Hippocampal formation (tissue), 2 donors: Measurements from ENCODE around the gene ADAMTS5.

ENCODE experiments used
- DNase-seq, 2 donors: peaks; one replicate each; lab custom pipeline; 2025; lab: John Stamatoyannopoulos, UW

Gene ADAMTS5

DNA sequence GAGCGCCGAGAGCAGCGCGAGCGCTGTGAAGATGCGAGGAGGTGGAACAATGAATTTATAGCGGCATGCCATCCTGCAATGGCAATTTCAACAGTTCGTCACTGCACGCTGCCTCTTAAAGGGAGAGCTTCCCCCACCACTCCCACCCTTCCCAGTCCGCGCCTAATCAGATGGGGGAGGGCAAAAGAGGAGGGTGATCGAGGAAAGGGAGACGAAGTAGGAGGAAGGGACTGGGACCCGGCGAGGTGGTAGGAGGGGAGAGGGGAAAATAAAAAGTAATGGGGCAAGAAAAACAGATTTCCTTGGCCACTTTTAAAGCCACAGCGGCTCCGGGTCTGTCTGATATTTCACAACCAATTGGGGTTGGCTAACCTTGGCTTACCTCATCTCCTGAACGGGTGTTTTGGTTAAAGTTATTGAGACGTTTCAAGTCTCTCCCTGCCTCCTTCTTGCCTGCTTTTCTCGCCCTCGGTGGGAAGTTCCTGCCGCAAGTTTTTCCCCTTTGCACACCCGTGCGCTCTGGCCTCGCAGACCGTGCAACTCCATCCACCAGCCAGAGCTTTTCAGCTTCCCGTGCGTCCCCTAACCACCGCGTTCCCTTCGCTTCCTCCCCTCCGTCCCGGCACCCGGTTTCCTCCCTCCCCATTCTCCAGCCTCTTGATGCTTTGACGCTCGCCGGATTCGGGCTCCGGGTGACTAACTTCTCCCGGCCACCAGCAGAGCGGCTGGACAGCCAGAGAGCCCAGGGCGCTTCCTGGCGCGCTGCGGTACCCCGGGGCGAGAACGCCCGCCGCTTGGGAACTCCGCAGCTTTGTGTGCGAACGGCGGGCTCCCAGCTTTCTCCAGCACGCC is at the start of gene ADAMTS5:
TSS of gene ADAMTS5 (minus strand) at position 27 of the 852 bp plus-strand sequence. CDS start 697 bp downstream, outside the sequence.
- no peak for DNase-seq

DNA sequence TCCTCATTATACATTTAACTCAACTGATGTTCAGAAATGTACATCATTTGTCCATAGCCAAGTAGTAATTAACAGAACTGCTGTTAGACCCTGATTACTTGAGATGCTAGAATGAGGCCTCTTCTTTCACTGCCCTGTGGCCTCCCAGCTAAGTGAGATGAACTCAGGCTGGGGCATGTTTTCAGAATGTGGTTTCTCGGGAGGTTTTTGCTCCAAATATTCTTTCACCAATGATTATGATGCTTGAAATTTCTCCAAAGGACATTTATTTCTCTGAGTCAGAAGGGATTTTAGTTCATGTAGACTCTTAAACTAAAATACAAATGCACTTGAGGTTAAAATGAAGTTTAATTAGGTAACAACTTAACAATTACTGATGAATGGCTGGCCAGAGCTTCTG is 34.6 kb upstream of the ADAMTS5 start:
- no peak for DNase-seq

DNA sequence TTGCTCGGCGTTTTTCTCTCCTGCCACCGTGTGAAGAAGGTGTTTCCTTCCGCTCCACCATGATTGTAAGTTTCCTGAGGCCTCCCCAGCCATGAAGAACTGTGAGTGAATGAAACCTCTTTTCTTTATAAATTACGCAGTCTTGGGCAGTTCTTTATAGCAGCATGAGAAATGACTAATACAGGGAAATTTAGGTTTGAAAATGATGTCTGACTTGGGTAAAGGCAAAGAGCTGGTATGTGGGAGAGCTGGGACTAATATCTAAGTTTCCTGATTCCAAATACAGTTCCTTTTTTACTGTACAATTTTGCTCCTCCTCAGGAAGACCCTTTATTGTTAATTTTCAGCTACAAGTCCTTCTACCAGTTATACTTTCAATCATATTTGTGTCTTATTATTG is 16.7 kb upstream of the ADAMTS5 start:
- DNase-seq = no peak

DNA sequence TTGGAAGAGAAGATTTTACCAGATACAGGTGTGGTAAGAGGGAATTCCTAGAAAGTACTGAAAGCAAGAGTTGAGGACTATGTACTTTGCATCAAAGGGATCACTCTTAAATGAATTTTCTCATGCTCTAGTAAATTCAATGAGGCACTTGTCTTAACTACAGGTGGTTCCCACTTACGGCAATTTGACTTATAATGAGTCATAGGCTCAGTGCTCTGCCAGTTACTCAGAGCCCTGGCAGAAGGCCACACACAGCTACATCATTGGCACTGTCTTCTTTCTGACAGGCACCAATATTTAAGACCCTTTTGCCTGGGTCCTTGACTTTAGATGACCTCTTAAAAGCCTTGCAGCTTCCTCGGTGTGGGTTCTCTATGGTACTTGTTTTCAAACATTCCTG is 15.9 kb upstream of the ADAMTS5 start:
- DNase-seq = no peak

DNA sequence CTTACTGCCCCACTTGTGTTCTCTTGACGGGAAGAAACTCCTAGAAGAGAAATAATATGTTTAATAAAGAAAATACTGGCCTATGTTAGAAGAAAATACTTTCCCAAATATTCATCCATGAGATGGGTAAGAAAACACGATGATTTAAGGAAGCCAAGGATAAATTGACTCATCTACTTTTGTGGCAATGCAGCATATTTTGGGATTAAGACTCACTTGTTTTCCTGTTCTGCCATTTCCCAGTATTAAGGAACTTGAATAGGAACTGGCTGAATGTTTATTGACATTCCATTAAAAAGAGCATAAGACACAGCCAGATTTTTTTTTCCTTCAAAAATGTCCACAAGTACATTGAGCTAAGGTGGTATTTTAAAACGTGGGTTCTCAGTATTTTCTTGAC is 10.9 kb upstream of the ADAMTS5 start:
- no peak for DNase-seq

DNA sequence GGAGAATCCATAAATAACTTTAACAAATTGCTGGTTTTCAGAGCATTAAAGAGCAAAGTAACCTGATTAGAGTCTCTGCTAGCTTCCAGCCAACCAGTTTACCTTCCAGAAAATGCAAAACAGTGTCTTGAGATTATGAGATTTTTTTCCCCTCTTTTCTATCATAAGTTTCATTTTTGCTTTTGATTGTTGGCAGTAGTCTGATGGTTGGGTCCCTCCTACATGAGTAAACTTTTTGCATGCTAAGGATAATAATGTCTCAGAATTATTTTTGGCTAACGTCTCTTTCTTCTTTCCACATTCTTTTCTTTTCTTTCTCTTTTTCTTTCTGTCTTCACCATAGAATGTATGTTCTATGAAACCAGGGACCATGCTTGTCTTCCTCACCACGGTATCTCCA is 6.3 kb upstream of the ADAMTS5 start:
- DNase-seq = no peak

DNA sequence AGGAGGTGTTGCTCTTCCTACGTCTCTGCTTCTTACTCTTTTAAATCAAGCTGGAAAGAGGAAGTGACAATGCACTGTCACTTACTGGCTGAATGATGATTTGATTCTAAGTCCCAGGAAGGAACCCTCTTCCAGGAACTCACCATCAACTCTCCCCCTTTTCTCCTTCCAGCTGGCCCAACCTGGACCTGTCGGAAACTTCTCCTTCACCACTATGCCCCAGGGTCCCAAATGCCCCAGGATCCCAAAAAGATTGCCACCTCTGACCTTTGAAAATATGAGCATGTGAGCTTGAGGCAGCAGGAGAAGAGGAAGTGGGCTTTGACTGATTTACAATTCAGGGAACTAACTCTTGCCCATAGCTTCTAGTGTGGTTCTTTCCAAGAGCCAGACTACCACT is 5.3 kb upstream of the ADAMTS5 start:
- DNase-seq = no peak

DNA sequence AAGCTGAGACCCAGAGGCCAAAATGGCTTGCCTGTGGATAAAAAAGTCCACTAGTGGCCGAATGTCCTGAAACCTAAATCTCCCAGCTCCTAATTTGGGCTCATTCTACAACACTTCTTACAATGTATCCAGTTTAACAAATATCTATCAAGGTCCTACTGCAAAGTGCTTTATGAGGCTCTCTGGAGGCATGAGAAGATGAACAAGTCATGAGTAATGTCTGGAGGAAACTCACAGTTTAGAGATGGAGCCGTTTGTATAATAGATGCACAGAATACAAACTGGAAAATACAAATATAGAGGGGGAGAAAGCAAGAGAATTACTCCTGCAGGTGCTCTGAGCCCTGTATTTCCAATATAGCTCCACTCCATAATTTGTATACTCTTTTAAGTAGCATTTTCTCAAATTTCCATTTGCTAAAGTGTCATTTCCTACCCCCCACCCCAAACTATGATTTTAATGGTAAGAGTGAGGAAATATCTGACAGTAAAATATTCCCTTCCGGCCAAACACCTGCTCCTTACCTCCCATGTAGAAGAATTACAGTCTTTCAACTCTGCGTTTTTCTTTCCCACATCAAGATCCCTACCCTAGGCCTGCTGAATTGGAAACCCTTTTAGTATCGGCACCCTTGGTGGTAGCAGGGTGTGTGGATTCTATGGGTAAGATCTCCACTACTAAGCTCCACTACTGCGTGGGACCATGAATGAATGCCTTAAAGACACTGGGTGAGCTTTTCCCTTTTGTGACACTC is 3.3 kb upstream of the ADAMTS5 start:
- DNase-seq = no peak

DNA sequence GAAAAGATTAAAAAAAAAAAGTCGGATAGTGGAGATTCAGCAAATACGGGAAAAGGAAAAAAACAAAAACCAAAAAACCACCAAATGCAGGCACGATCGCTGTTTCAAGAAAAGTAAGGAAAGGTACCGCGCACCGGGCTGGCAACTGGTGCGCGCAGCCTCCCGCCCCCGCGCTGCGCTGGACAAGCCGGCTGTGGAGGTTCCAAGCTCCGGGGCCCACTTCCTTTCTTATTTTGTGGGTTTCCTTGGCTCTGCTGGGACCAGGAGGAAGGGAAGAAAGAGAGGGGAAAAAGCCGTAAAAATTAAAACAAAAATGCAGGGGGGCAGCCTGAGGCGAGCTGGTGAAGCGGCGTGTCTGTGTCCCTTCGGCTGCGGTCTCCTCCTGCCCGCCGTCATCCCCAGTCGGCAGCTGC is 233 bp downstream of the ADAMTS5 start:
- DNase-seq = no peak

DNA sequence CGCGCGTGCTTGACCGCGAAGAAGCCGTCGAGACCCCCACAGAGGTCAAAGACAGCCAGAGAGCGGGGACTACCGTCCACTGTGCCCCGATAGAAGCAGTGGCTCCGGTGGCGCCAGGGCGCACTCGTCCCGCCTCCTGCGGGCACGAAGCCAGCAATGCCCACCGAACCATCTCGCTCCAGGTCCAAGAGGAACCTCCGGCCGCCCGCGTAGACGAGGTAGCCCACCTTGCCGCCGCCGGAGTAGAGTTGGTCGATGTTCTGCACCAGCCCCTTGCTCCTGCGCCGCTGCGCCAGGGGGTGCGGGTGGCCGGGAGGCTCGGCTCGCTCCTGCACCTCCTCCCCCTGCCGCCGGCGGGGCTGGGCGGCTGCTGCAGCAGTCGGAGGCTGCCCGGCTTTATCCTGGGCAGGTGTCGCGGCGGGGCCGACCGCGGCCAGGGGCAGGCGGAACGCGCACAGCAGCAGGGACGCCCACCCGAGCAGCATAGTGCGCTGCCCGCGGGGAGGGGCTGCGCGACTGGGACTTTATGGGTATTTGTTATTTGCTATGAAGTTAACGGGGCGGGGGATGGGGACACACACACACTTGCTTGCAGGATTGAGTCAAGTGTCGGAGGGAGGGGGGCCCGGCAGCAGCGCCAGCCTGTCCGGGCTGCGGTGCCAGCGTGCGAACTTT is 844 bp downstream of the ADAMTS5 start:
- DNase-seq = no peak

DNA sequence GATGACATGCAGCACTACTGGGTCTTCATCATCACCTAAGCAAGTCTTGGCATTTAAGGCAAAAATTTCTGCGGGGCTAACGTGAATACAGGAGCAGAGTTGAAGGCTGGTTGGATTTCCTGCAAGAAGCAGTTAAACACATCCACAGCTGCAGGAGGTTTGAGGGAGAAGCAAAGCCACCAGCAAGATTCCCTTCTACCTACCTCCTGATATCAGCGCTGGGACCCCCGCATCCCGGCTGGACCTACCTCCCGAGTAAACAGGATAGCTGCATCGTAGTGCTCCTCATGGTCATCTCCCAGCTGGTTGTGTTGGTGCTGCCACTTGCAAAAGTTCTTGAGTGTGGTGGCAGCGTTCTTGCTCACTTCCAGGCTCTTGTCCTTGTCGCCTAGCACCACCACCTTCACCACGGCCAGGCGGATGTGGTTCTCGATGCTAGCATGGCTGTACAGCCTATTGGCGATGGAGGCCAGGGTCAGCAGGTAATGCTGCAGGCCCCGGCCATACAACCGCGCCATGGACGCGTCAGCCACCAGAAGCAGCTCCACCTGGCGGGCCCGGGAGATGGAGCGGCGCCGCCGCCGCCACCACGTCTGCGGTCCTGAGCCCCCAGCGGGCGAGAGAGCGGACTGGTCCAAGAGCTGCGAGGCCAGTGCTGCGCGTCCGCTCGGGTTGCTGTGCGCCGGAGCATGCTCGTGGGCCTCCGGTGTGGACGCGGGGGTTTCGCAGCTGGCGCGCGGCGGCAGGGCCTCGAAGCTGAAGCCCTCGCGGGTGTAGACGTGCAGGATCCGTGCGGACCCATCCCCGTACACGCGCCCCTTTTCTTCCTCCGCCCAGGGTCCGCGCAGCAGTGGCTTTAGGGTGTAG is 1.6 kb downstream of the ADAMTS5 start:
- DNase-seq = no peak

DNA sequence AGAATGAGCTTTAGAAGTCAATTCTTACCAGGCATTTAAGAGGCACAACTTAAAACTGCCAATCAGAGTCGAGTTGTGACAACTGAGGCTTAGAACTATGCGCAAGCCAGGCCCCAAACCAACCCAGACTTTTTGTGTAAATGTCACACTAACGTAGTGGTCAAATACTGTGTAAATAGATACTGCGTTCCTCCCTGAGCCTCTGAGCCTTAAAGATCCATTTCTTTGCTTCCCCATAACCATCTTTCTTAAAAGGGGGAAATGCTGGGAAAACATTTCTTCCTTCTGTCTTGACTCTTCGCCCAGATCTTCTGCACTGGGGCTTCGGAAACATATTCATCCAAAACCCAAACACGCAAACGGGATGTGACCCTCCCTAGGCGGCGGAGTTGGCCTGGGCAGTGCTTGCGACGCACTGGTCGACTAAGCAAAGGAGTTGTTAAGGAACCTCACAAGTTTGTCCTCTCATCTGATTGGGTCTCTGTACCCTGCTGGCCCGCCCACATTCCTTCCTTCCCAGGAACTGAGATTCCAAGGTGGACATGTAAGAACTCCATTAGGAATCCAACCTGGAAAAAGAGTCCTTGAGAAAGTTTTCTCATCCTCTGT is 2.6 kb downstream of the ADAMTS5 start:
- DNase-seq = no peak

DNA sequence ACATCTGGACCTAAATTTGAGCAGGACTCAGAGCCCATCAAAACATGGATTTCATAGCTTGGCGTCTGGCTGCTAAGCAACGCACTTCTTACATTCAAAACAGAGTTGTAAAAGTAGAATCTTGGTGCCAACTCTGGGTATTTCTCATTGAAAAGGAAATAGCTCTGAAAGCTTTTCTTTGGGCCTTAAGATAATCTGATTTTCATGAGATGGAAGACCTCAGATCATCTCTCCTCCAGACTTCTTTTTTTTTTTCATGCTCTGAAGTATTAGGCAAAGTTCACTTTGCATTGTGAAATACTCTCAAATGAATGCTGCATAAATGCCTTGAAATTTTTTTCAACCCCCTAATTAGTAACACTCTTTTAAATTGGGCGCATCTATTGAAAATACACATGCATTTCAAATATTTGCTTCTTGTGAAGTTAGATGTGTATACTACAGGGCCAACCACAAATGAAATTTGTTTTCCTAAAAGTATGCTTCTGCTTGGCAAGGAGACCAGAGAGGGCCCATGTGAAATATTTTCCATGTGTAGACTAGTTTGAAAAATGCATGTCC is 4.2 kb downstream of the ADAMTS5 start:
- DNase-seq = no peak

DNA sequence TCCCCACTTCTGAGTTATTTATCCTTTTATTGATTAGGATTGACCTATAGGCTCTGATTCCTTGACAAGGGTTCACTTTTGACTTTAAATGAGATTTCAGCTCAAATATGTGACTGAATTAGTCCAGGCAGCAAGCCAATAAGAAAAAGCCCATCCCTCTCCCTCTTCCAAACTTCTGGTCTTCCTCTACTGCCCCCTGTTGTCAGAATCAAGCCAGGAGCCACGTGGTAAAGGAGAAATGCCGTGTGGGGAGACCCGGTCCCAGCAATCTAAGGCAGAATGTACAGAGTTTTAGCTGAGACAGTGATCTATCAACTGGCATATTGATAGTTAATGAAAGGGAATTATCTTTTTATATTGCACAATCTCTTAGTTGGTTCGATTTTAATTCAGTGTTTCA is 5.2 kb downstream of the ADAMTS5 start:
- no peak for DNase-seq

DNA sequence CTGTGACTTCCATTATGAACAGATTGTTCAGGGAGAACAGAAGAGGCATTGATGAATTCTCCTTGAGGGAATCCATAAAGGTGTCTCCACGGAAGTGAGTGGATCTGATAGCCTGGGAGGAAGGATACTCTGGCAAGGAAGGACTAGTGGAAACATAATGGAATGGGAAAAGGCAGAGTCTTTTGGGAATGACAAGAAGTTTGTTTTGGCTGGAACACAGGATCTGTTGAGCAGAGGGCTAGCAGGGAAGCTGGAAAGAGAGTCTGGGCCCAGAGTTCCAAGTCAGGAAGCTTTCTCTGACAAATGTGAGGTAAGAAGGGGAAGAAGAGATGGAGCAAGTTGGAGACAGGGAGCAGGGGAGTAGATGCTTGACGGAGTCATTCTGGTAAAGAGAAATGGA is 8.1 kb downstream of the ADAMTS5 start:
- DNase-seq = no peak

DNA sequence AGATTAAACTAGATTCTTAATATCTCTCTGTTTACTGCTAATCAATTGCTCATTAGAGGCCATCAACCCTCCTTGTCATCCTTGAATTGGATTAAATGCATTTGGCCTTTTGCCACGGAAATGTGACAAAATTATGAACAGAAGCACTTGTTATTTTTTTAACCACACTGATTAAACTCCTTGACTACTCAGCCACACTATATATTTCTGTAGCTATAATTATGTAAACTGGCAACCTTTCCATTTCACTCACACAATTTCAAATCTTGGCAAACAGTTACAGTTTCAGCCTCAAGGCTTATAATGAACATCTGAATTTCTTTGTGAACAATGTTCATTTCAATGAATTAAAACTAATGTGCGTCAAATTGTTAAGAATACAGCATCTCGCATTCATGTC is 10.1 kb downstream of the ADAMTS5 start:
- DNase-seq = no peak

DNA sequence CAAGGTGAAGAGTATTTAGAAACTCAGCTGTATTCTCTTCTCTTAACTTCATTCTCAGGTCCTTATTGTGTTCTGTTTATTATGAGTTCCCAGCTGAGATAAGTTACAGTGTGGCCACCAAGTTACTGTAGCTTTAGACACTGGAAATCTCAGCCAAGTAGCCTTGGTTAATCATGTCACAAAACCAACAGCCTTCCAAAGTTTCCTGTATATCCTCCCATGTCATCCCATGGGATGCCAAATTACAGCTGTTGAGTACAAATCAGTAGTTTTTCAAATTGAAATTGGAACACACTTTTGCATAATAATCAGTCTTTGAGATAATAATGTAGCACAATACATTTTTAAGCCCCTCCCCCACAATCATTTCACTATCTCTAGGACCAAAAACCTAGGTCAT is 10.7 kb downstream of the ADAMTS5 start:
- no peak for DNase-seq

DNA sequence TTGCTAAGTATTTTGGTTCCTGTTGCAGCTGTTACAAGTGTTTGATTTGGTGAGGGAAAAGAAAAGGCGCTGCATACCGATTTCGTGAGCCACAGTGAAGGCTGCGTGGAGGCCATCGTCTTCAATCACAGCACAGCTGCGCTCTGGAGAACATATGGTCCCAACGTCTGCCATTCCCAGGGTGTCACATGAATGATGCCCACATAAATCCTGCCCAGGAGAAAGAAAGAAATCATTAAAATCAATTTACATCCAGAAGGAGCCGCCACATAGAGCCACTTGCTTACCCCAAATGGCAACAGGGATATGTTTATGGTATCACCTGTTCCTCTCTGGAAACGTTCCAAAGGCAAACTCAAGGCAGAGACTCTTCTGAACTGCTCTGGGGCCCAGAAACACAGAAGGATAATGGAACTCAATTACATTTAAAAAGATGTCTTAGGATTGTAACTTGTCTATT is 12.2 kb downstream of the ADAMTS5 start:
- DNase-seq = no peak

DNA sequence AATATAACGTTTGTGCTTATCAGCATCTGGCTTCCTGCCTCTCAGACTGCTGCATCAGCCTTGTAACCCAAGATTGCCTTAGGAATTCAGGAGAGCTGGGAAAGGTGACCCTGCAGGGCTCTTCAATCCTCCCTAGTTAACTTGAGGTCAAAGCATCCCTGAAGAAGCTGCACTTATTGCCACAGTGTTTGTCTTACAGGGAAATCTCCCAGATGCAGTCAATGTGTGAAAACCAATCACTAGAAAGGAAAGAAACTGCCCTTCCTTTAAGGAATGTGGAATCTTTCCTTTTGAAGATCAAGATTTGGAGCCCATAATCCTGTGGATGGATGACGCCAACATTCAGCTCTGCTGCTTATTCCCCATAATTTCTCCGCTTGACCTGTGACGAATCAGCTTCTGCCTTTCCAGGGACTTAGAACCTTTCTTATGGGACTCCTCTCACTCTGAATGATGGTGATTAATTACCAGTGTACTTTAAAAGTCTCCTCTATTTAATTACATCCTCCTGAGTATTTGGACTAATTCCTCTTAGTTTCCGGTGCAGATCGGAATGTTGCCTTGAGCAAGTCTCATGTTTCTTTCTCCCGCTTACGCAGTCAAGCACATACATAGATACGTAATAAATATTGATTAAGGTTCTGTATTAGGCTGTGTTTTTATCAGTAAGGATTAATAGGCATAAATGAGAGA is 14.4 kb downstream of the ADAMTS5 start:
- no peak for DNase-seq

DNA sequence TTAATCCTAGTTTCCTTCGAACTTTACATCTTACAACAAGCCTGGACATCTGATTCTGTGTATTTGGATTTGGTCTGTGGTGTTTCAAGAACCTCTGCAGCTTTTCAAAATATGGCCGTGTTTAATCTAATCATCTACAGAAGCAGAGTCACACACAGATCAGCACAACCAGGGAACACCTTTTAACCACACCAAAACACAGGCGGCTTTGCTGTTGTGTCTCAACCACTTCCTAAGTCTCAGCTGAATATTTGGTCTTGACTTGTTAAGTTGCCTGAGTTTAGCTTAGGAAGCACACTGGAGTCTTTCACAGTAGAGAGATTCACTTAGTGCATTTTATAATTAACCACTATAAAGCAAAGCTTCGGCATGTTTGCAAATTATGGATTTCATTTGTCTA is 17.1 kb downstream of the ADAMTS5 start:
- no peak for DNase-seq
